OCI-LY7 (cell line): Measurements from ENCODE around the gene GALNT3.

Source experiments
- CTCF ChIP-seq: fragments of 200-600 bp; sonication (generic); conservative IDR thresholded peaks from 2 replicates; pipeline ENCODE4 v1.5.1; 2014; ENCODE audit warnings: mild to moderate bottlenecking, antibody characterized with exemption, low read length, moderate library complexity, mixed read lengths
- EZH2phosphoT487 ChIP-seq: fragments of 200-600 bp; sonication (generic); IDR thresholded peaks from 2 replicates; pipeline ENCODE4 v1.6.1; 2018; ENCODE audit warnings: low read depth, borderline replicate concordance, mild to moderate bottlenecking, mixed run types, antibody characterized with exemption, low read length, moderate library complexity, mixed read lengths

- TF ChIP-seq CTCF (no peak), EZH2phosphoT487 (no peak)
Observed at GRCh38 chr2:165835363-165835762, 41.3 kb upstream of the GALNT3 start.
